HG03095 (cell line): Measurements from ENCODE around the gene BPIFB2.

Experiments used
- ATAC-seq: cut with Tn5 transposase; IDR thresholded peaks from one replicate; pipeline ENCODE4 v1.9.1; 2021; ENCODE audit warnings: moderate library complexity; ENCODE audit not compliant: unreplicated experiment

The BPIFB2 gene

DNA sequence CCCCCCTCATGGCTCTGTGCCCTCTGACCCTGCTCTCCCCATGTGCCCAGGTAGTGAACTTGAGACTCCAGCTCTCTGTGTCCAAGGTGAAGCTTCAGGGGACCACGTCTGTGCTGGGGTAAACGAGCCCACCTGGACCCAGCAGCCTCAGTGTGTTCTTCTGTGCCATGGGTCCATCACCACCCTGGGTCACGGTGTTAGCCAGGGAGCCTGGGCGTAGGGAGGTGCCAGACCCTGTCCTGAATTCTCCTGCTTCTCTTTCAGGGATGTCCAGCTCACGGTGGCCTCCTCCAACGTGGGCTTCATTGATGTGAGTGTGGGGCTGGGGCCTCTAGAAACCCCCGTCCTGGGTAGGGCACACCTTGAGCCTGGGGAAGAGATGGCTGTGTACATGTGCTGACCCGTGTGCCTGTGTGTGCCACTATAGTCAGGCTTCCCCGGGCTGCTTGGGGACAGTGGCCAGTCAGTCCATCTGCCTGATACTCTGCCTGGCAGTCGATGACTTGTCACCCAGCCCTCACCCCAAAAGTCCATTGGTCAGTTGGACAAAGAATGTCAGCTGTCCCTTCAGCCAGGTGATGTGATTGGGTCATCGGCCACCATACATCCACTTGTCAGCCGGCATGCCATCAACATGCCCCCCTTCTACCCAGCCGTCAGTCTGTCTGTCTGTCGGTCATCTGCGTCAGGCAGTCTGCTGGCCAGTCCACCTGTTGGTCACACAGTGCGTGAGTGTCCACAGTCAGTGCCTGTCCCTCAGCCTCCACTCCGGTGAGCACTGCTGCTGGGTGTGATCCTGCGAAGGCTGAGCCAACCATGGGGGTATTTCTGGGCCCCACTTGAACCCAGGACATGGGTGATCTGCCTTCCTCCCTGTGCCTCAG, 13.0 kb downstream of the BPIFB2 start:
- ATAC-seq, result no peak

DNA sequence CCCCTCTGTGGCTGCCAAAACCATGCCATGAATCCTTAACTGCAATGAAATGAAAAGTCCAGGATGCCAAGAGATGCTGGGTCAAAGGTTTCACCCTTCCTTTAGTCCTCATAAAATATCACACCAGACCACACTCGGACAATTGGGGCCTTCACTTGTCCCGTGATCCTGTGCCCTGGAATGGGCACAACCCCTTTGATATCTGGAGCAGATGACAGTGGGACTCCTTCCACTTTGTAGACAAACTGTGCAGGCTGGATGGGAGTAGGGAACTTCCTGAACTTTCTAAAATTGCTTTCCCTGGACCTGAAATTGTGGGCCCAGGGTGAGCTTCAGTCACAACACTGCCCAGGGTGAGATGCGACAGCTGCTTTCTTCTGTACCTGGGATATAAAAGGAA, 14.4 kb downstream of the BPIFB2 start:
- no peak for ATAC-seq

GRCh38 chr20:33022289-33022688, 14.8 kb downstream of the BPIFB2 start:
- no peak for ATAC-seq

DNA sequence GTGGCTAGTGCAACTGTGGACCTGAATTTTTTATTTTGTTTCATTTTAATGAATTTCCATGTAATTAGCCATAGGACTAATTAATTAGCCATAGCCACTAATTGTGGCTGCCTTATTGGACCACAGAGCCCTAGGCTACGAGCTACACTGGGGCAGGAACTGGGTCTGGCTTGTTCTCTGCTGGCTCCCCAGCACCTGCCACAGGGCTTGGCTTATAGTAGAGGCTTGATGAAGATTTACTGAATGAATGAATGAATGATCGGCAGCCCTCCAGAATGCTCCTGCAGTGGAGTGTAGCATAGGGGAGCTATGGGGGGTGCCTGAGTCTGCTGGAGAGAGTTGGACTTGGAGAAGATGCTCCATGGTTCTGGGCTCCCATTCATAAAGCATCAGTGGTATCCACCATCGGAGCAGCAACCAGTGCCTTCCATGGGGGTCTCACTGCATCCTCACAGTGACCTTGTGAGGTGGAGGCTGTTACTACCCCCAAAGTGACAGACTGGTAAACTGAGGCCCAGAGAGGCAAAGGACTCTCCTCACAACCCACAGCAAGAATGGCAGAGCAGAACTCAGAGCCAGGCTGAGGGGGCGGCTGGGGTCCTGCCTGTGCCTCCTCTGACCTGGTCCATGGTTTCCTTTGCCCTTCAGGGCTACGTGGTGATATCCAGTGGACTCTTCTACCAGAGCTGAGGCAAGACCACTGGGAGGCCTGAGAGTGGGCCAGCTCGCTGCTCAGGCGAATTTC, 15.4 kb downstream of the BPIFB2 start:
- ATAC-seq, result no peak

GRCh38 chr20:33023439-33024242, 16.1 kb downstream of the BPIFB2 start:
- ATAC-seq, result no peak

GRCh38 chr20:33024243-33024560, 16.7 kb downstream of the BPIFB2 start:
- ATAC-seq, result no peak

GRCh38 chr20:33024609-33025317, 17.3 kb downstream of the BPIFB2 start:
- no peak for ATAC-seq

GRCh38 chr20:33025318-33025876, 17.9 kb downstream of the BPIFB2 start:
- no peak for ATAC-seq

DNA sequence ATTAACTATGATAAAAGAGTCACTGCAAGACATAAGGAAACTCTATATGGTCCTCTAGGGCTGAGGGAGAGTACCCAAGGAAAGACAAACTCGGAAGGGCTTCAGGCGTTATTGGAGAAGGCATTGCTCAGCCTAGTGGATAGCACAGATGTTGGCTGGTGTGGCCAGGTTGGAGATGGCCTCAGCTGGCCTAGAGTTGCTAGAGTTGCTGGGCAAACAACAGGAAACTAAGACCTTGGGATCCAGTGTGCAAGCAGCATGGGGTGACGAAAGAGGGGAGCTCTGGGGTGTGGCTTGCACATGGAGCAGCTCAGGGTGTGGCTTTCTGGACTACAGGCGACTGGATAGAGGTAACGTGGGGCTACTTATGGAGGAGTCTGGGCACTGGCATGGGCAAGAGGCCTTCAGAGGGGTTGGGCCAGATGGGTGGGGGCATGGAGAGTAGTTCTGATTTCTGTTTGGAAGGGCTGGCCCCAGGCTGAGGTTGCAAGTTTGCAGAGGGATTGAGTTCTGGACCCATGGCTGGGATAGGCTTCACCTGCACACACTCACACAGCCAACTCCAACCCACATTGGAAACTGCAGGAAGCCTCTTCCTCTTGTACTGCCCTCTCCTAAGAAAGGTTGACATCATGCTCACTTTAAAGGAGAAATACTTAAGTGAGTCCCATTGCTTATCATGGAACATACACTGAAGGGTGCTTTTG, 18.7 kb downstream of the BPIFB2 start:
- ATAC-seq, result no peak

DNA sequence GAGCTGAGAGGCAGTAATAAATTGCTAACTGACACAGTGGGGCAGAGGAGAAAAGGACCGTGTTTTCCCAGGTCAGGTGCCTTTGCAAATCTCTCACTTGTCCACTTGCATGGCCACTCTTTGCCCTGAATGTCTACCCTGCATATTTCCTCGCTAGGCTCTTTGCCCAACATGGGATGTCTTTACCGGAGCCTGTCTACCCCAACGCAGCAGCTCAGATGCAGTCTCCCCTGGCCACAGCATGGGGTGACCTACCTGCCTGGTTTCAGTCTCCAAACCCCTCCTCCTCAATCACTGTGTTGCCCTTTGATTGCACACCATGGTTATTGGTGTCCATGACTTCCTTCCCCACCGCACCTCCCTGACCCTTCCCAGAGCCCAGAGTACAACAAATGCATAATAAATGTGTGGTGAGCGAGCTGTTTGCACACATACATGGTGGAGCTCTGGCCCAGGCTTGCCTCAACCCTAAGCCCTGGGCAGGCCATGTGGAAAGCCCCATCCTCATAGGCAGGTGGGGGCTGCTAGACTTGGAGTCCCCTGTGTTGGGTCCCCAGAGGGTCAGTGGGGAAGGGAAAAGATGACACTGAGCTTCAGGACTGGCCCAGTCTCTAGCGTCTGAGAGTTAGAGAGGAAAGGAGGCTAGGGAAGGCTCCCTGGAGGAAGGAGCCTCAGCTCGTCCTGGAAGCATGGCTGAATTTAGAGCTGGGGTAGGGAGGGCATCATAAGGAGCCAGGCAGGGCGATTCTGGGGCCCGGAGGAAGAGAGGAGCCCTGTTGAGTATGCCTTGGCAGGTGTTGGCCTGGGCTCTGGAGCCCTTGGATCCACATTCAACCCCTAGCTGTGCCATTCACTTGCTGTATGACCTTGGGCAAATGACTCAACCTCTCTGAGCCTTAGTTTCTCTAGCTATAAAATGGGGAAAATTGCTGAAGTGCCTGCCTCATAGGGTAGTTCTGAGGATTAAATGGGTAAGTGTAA, 19.6 kb downstream of the BPIFB2 start:
- no peak for ATAC-seq

- no peak for ATAC-seq
Observed at GRCh38 chr20:33027769-33028751, 20.6 kb downstream of the BPIFB2 start.

DNA sequence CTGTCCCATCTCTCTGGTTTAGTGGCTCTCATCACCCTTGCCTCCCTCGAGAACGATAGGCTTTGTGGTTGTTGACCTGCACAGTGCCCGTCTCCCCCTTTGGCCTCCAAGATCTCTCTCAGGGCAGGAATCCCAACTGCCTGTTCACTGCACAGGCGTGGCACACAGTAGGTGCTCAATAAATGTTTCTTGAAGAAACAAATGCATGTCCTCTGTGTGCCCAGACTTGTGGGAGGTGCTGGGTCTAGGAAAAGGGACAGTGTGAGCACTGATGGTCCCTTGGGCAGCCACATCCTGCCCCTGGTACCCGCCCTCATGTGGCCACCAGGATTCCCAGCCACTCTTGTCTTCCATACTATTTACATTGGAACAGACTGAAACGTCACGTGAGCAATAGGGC, 21.4 kb downstream of the BPIFB2 start:
- ATAC-seq, result no peak

DNA sequence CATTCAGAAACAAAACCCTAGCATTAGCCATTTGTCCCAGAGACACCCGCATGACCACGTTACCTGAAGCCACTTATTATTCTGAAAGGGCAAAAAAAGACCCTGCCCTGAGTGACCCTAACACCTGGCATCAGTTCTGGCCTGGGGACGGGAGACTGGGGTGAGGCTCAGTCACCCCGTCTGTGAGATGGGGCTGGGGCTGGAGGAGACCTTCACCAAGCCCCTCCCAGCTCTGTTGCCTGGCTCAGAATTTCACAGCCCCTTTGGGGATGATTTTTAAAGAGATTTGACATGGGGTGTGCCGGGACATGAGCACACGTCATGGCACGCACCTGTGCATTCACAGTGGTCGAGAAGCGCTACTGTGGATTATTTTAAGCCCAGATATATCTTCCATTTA, 22.6 kb downstream of the BPIFB2 start:
- ATAC-seq, result no peak

DNA sequence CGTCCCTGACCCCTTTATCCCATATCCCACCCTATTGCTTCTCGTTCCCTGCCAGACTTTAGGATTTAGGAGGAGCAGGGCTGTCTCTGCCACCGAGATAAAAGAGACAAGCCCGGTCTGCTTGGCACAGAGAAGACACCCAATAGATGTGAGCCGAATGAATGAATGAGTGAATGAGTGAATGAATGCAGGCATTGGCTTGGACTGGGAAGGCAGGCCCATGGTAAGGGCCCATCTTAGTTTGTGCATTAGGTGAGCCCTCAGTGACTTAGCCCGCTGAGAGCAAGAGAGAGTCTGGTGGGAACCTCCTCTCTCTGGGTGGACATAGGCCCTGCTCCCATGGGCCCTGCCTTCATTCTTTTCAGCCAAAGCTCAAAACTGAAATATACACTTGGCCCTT, 23.1 kb downstream of the BPIFB2 start:
- ATAC-seq, result no peak

GRCh38 chr20:33031531-33031930, 24.0 kb downstream of the BPIFB2 start, which contains the start of gene BPIFB6:
BPIFB6 (plus strand) TSS chr20:33031648; CDS start chr20:33031648, 0 bp downstream.
- ATAC-seq, result no peak

DNA sequence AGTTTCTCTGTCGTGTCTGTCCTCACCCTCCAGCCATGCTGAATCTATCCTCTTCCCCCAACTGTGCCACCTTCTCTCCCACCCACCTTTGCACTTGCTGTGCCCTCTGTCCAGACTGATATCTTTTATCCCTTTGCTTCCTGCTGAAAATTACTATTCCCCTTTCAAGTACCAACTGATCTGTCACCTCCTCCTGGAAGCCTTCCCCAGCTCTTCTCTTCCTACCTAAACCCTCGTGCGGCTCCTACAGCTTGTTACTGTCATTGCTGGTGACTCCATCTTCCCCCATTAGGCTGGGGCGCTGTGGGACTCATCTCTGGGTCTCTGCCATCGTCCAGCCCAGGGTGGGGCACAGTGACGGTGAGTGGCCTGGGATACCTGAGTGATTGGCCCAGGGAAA, 25.1 kb downstream of the BPIFB2 start:
- ATAC-seq, result no peak

- no peak for ATAC-seq
Observed at GRCh38 chr20:33033381-33033780, 25.9 kb downstream of the BPIFB2 start.

GRCh38 chr20:33034115-33034514, 26.6 kb downstream of the BPIFB2 start:
- no peak for ATAC-seq
